Liver (tissue), 2 donors: Measurements from ENCODE around the gene EHD4.

ENCODE experiments used
- CTCF ChIP-seq: fragments of 150-350 bp; IDR thresholded peaks from 2 replicates; pipeline ENCODE4 v1.5.1; 2017; ENCODE audit warnings: improper control_type of control experiment, low read depth, low read length; ENCODE audit not compliant: missing input control
- REST ChIP-seq: IDR thresholded peaks from 2 replicates; pipeline ENCODE4 v1.6.1; 2016; ENCODE audit warnings: antibody characterized with exemption, mild to moderate bottlenecking
- donor health status: healthy.

DNA sequence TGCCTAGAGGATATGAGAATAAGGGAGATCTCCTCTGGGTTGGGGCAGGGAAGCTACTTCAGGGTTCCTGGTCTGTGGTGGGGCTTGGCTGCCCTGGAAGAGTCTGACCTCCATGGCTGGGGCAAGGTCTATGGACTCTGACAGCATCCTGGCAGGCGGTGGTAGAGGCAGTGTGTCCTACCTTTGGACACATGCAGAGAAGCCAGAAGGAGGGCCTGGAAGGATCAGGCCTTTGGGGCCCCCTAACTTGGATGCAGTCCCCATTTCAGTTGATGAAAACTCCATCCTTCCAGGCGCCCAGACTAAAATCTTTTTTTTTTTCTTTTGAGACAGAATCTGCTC, 88.9 kb downstream of the EHD4 start:
- TF ChIP-seq REST, result no peak
- no peak for TF ChIP-seq CTCF
